SK-N-SH (cell line): Measurements from ENCODE around the gene ZDHHC11B. TPM values are rescaled to one million over a fixed set of nuclear protein-coding genes. Genes with fewer than 3 reads are reported as not detected.

Source experiments
- CTCF ChIA-PET: fragments of 300-600, 350-600 bp; formaldehyde crosslinking; extraction: SDS; loops from one replicate; lab custom pipeline; 2021; lab: Yijun Ruan, JAX
- POLR2A ChIA-PET: fragments of 350-600 bp; sonication (Branson Sonifier 250); formaldehyde crosslinking; extraction: SDS; loops from one replicate; lab custom pipeline; 2020; ENCODE audit warnings: antibody characterized with exemption, inconsistent platforms; lab: Yijun Ruan, JAX
- DNase-seq: peaks from one replicate; pipeline ENCODE4 v3.0.0; 2012
- H2AFZ ChIP-seq: fragments of 200-600 bp; sonication (generic); 2 replicates; pipeline ENCODE4 v1.8.1; 2016; ENCODE audit warnings: antibody characterized with exemption, mild to moderate bottlenecking, low read depth
- H3F3A ChIP-seq: fragments of 200-600 bp; sonication (generic); replicated peaks from 2 replicates; pipeline ENCODE3; 2016; ENCODE audit warnings: antibody characterized with exemption, mild to moderate bottlenecking; ENCODE audit not compliant: insufficient read depth
- H3K27ac ChIP-seq, 2 experiments: fragments of 200-500 bp in 1 of 2; fragments of 200-600 bp in 1 of 2; sonication (Bioruptor generic) in 1 of 2; sonication (generic), shearing (Covaris generic) in 1 of 2; 2 replicates each; pipeline versions ENCODE4 v1.5.1 to v1.6.1; 2014 to 2016; ENCODE audit warnings: low read depth in 2 of 2, inconsistent platforms in 1 of 2, low read length in 1 of 2, mild to moderate bottlenecking in 1 of 2, mixed read lengths in 1 of 2
- H3K27me3 ChIP-seq: fragments of 200-600 bp; sonication (generic), shearing (Covaris generic); 2 replicates; pipeline ENCODE4 v1.6.1; 2016; ENCODE audit warnings: mixed run types; ENCODE audit not compliant: insufficient read depth
- H3K36me3 ChIP-seq, 2 experiments: fragments of 200-500 bp in 1 of 2; fragments of 200-600 bp in 1 of 2; sonication (Bioruptor generic) in 1 of 2; sonication (generic) in 1 of 2; replicated peaks in 1 of 2; 2 replicates each; pipeline versions ENCODE3 to v1.5.1; 2014 to 2016; ENCODE audit warnings: low read length in 1 of 2, mild to moderate bottlenecking in 1 of 2; ENCODE audit not compliant: insufficient read depth in 2 of 2, control insufficient read depth in 1 of 2
- H3K4me1 ChIP-seq, 2 experiments: fragments of 200-500 bp in 1 of 2; fragments of 200-600 bp in 1 of 2; sonication (Bioruptor generic) in 1 of 2; sonication (generic), shearing (Covaris generic) in 1 of 2; 2 replicates each; pipeline versions ENCODE4 v1.5.1 to v1.6.1; 2014 to 2016; ENCODE audit warnings: low read depth in 1 of 2, low read length in 1 of 2, mixed run types in 1 of 2; ENCODE audit not compliant: insufficient read depth in 2 of 2, control insufficient read depth in 1 of 2
- H3K4me2 ChIP-seq: fragments of 200-600 bp; sonication (generic), shearing (Covaris generic); 2 replicates; pipeline ENCODE4 v1.6.1; 2017; ENCODE audit warnings: mixed run types
- H3K4me3 ChIP-seq, 2 experiments: fragments of 200-500 bp in 1 of 2; fragments of 200-600 bp in 1 of 2; sonication (Bioruptor generic) in 1 of 2; sonication (generic), shearing (Covaris generic) in 1 of 2; 2 replicates each; pipeline versions ENCODE4 v1.5.1 to v1.8.1; 2014 to 2016; ENCODE audit warnings: low read depth in 2 of 2, inconsistent platforms in 1 of 2, low read length in 1 of 2, mild to moderate bottlenecking in 1 of 2, mixed read lengths in 1 of 2, moderate library complexity in 1 of 2
- H3K79me2 ChIP-seq: fragments of 200-600 bp; sonication (generic); 2 replicates; pipeline ENCODE4 v1.8.1; 2017; ENCODE audit warnings: mild to moderate bottlenecking; ENCODE audit not compliant: insufficient read depth
- H3K9ac ChIP-seq: fragments of 200-600 bp; sonication (generic); 2 replicates; pipeline ENCODE4 v1.6.1; 2017; ENCODE audit warnings: mixed run types
- H3K9me2 ChIP-seq: fragments of 200-600 bp; sonication (generic); 2 replicates; pipeline ENCODE4 v1.6.1; 2017; ENCODE audit warnings: mixed run types
- H3K9me3 ChIP-seq: fragments of 200-600 bp; sonication (generic); 2 replicates; pipeline ENCODE4 v1.6.1; 2017; ENCODE audit warnings: mixed run types, mild to moderate bottlenecking, moderate library complexity
- H4K20me1 ChIP-seq: fragments of 200-600 bp; sonication (generic); 2 replicates; pipeline ENCODE4 v1.6.1; 2017; ENCODE audit warnings: mild to moderate bottlenecking, mixed run types; ENCODE audit not compliant: insufficient read depth
- CHD2 ChIP-seq: fragments of 150-350 bp; IDR thresholded peaks from 2 replicates; pipeline ENCODE4 v1.6.1; 2018; ENCODE audit warnings: low read length; ENCODE audit not compliant: partially characterized antibody
- CTCF ChIP-seq: fragments of 200-600 bp; sonication (generic); IDR thresholded peaks from 2 replicates; pipeline ENCODE4 v1.6.1; 2017; ENCODE audit warnings: antibody characterized with exemption, mild to moderate bottlenecking, moderate library complexity
- EZH2phosphoT487 ChIP-seq: fragments of 200-600 bp; sonication (generic); IDR thresholded peaks from 2 replicates; pipeline ENCODE4 v1.6.1; 2017; ENCODE audit warnings: low read depth, mixed run types, mild to moderate bottlenecking, antibody characterized with exemption, moderate library complexity, borderline replicate concordance
- FOXJ3 ChIP-seq: sonication (generic); formaldehyde crosslinking; IDR thresholded peaks from 2 replicates; pipeline ENCODE4 v1.5.1; 2020; ENCODE audit warnings: mild to moderate bottlenecking, missing genetic modification reagents
- FOXM1 ChIP-seq: IDR thresholded peaks from 2 replicates; pipeline ENCODE4 v1.4.0; 2012; ENCODE audit warnings: low read depth, mild to moderate bottlenecking
- IRF3 ChIP-seq: fragments of 150-350 bp; IDR thresholded peaks from 2 replicates; pipeline ENCODE4 v1.6.1; 2016; ENCODE audit warnings: mild to moderate bottlenecking, low read depth, low read length
- JUND ChIP-seq: IDR thresholded peaks from 2 replicates; pipeline ENCODE4 v1.4.0; 2012
- NFIC ChIP-seq: IDR thresholded peaks from 2 replicates; pipeline ENCODE4 v1.4.0; 2012; ENCODE audit warnings: borderline replicate concordance
- RXRA ChIP-seq: IDR thresholded peaks from 2 replicates; pipeline ENCODE4 v1.4.0; 2012; ENCODE audit warnings: low read depth, mild to moderate bottlenecking, borderline replicate concordance
- SMC3 ChIP-seq: IDR thresholded peaks from 2 replicates; pipeline ENCODE4 v1.6.1; 2012; ENCODE audit warnings: low read depth, low read length, improper control_type of control experiment
- TEAD4 ChIP-seq: IDR thresholded peaks from 2 replicates; pipeline ENCODE4 v1.4.0; 2012; ENCODE audit warnings: mild to moderate bottlenecking, borderline replicate concordance; ENCODE audit not compliant: insufficient read depth
- YY1 ChIP-seq: IDR thresholded peaks from 2 replicates; pipeline ENCODE4 v1.4.0; 2012; ENCODE audit warnings: low read depth, mild to moderate bottlenecking
- WGBS: methylation state at CpG from one replicate; pipeline ENCODE4 v1.1.6; 2017; ENCODE audit warnings: low lambda C conversion rate; 5-methylcytosine and 5-hydroxymethylcytosine counted together
- polyA plus RNA-seq, 3 experiments: library from polyadenylated mRNA; depleted of rRNA; stranded (reverse); fragments of >200 nt; gene quantifications; 2 replicates each; pipeline ENCODE4 v1.2.3, GENCODE V29; 2012
- TF ChIP-seq, protein P1 (sequence below): IDR thresholded peaks from 2 replicates; pipeline ENCODE4 v1.6.1; 2012; ENCODE audit warnings: mild to moderate bottlenecking, low read depth, low read length, moderate library complexity
- TF ChIP-seq, protein P2 (sequence below): fragments of 150-350 bp; IDR thresholded peaks from 2 replicates; pipeline ENCODE4 v1.6.1; 2017; ENCODE audit warnings: antibody characterized with exemption, low read length, low read depth, borderline replicate concordance
- TF ChIP-seq, protein P3 (sequence below): IDR thresholded peaks from 2 replicates; pipeline ENCODE4; 2012

The ZDHHC11B gene
- polyA plus RNA-seq, 1 of the 3 experiments (the other 2 are of a cell fraction): not detected

DNA sequence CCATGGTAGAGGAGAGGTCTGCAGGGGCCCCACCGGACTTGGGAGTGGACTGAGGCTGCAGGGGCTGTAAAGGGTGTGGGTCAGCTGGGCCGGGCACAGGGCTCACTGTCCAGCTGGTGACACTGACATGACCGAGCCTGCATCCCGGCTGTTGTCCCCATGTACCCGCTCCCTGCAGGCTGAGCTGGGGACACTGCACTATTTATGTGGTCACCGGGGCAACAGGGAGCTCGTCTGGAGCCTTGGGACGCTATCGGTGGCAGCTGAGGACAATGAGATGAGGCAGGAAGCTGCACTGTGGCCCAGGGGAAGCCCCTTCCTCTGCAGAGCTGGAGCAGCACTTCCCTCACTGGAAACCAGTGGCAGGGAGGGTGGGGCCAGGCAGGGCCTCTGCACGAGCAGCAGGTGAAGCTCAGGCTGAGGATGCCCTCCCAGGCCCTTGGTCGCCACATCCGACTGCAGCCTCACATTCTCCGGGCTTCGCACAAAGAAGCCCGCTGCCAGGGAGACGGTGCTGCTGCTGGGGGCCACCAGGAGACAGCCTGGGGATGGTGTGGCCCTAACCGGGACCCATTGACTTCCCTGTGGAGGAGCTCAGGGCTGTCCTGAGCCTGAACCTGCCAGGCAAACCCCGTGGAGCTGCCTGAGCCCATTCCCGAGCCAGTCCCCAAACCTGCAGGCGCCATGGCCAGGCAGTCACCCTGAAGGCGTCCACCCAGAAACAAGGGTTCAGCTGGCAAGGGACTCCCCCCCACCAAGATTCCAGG, 26.4 kb downstream of the ZDHHC11B start:
- Histone ChIP-seq H3K4me1 (peaks cover 0 to 16% of the 10 kb centered on the region in 2 experiments; a peak in 1 of 4 replicates), H3K27me3 (no peaks in the 10 kb centered on the region; the same call in 1 of the 2 replicates), H3K9ac (no peak overlapping the region), H4K20me1 (no peaks in the 10 kb centered on the region), H3K36me3 (no peaks in the 10 kb centered on the region), H3F3A (no peaks in the 10 kb centered on the region), H3K4me3 (no peak overlapping the region), H3K4me2 (no peak overlapping the region), H3K9me3 (no peaks in the 10 kb centered on the region), H2AFZ (no peak overlapping the region), H3K9me2 (no peaks in the 10 kb centered on the region), H3K79me2 (no peaks in the 10 kb centered on the region), H3K27ac (no peak overlapping the region)
- peak; percentile 90 for DNase-seq
- ChIA-PET CTCF (interaction anchor here (0.7 to 2.1 kb wide), 6 partner anchors 39 to 145 kb away, joined by 3 to 7 read pairs (median 4); no protein-coding TSS in a partner anchor), POLR2A (interaction anchor here (0.6 kb wide), 1 partner anchor 134 kb away, joined by 3 read pairs; no protein-coding TSS in a partner anchor)
- WGBS: 39% methylated on average over 18 of the region's 21 CpGs
- TF ChIP-seq EZH2phosphoT487 (no peak), FOXM1 (no peak), YY1 (no peak), FOXJ3 (CRISPR knock-in tag) (0 out of 2 replicates have a peak, but pooled peaks have one; percentile 42)
- TF ChIP-seq, protein P1, sequence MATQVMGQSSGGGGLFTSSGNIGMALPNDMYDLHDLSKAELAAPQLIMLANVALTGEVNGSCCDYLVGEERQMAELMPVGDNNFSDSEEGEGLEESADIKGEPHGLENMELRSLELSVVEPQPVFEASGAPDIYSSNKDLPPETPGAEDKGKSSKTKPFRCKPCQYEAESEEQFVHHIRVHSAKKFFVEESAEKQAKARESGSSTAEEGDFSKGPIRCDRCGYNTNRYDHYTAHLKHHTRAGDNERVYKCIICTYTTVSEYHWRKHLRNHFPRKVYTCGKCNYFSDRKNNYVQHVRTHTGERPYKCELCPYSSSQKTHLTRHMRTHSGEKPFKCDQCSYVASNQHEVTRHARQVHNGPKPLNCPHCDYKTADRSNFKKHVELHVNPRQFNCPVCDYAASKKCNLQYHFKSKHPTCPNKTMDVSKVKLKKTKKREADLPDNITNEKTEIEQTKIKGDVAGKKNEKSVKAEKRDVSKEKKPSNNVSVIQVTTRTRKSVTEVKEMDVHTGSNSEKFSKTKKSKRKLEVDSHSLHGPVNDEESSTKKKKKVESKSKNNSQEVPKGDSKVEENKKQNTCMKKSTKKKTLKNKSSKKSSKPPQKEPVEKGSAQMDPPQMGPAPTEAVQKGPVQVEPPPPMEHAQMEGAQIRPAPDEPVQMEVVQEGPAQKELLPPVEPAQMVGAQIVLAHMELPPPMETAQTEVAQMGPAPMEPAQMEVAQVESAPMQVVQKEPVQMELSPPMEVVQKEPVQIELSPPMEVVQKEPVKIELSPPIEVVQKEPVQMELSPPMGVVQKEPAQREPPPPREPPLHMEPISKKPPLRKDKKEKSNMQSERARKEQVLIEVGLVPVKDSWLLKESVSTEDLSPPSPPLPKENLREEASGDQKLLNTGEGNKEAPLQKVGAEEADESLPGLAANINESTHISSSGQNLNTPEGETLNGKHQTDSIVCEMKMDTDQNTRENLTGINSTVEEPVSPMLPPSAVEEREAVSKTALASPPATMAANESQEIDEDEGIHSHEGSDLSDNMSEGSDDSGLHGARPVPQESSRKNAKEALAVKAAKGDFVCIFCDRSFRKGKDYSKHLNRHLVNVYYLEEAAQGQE: no peak

DNA sequence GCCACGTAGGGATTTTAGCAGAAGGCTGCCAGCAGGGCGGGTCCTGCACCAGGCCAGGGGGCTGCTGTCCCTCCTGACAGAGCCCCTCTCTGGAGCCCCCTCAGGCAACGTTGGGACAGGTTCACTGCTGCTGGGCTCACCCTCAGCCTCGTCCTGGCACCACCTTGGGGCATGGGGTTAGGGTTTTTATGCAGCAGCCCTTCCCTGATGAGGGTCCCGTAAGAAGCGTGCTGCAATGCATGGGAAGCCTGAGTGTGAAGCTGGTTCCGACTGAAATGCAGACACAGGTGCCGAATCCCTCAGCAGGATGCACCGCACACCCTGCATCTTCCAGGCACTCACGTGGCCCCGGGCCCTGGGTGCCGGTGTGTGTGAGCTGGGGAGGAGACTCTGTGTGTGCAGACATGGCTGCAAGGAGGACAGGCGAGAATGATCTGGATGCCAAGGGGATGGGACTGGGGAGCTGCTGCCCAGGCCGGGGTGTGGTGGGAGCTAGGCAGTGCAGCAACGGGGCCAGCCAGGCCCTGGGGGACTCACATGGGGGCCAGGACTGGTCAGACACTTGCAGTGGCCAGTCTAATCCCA, 27.1 kb downstream of the ZDHHC11B start:
- CTCF ChIA-PET: interaction anchor here (0.7 to 2.1 kb wide), 4 partner anchors 39 to 89 kb away, joined by 3 to 7 read pairs (median 4); no protein-coding TSS in a partner anchor

More for the DNA sequence above, 27.1 kb downstream of the ZDHHC11B start:
- Histone ChIP-seq H4K20me1 (no peaks in the 10 kb centered on the region), H3K9ac (no peak overlapping the region), H3F3A (no peaks in the 10 kb centered on the region), H3K27ac (no peak overlapping the region), H3K27me3 (no peaks in the 10 kb centered on the region; the same call in 1 of the 2 replicates), H3K4me3 (no peak overlapping the region), H3K9me2 (no peaks in the 10 kb centered on the region), H3K9me3 (no peaks in the 10 kb centered on the region), H2AFZ (no peak overlapping the region), H3K79me2 (no peaks in the 10 kb centered on the region), H3K36me3 (no peaks in the 10 kb centered on the region), H3K4me2 (no peak overlapping the region), H3K4me1 (peaks cover 0 to 16% of the 10 kb centered on the region in 2 experiments; a peak in 1 of 4 replicates)
- 57% methylated on average over 15 of the region's 15 CpGs for WGBS
- TF ChIP-seq JUND (no peak), IRF3 (no peak), CTCF (no peak), NFIC (no peak), TEAD4 (no peak), FOXM1 (no peak), SMC3 (no peak), CHD2 (no peak), RXRA (no peak)
- TF ChIP-seq, protein P2, sequence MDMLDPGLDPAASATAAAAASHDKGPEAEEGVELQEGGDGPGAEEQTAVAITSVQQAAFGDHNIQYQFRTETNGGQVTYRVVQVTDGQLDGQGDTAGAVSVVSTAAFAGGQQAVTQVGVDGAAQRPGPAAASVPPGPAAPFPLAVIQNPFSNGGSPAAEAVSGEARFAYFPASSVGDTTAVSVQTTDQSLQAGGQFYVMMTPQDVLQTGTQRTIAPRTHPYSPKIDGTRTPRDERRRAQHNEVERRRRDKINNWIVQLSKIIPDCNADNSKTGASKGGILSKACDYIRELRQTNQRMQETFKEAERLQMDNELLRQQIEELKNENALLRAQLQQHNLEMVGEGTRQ: no peak
- TF ChIP-seq, protein P3, sequence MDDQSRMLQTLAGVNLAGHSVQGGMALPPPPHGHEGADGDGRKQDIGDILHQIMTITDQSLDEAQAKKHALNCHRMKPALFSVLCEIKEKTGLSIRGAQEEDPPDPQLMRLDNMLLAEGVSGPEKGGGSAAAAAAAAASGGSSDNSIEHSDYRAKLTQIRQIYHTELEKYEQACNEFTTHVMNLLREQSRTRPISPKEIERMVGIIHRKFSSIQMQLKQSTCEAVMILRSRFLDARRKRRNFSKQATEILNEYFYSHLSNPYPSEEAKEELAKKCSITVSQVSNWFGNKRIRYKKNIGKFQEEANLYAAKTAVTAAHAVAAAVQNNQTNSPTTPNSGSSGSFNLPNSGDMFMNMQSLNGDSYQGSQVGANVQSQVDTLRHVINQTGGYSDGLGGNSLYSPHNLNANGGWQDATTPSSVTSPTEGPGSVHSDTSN: no peak
- POLR2A ChIA-PET: no interaction called here
- no peak for DNase-seq
